T-helper 22 cell (primary cell): Measurements from ENCODE around the gene GTPBP3.
"Not testable (repeated sequence)": the region's sequence is repeated elsewhere in the genome, so short reads cannot be mapped to it uniquely, and the experiment has no call there.

Experiments
- DNase-seq: peaks from one replicate; pipeline ENCODE4 v3.0.0-alpha.2; 2020; ENCODE audit warnings: low read depth

The GTPBP3 gene

GRCh38 chr19:17336872-17337674 lies at the start of gene GTPBP3:
GTPBP3 (plus strand) TSS chr19:17337553; CDS start chr19:17337612, 59 bp downstream.
- peak; percentile 95 for DNase-seq

- no peak for DNase-seq
Observed at GRCh38 chr19:17289489-17289888, 47.9 kb upstream of the GTPBP3 start.

GRCh38 chr19:17292301-17293074 lies 44.9 kb upstream of the GTPBP3 start:
- peak; percentile 59 for DNase-seq

GRCh38 chr19:17293605-17294004 lies 43.7 kb upstream of the GTPBP3 start:
- no peak for DNase-seq

GRCh38 chr19:17294051-17294891 lies 43.1 kb upstream of the GTPBP3 start:
- no peak for DNase-seq

- not testable (repeated sequence) for DNase-seq
Observed at GRCh38 chr19:17295551-17295950, 41.8 kb upstream of the GTPBP3 start.

GRCh38 chr19:17296273-17296672 lies 41.1 kb upstream of the GTPBP3 start:
- no peak for DNase-seq

GRCh38 chr19:17296976-17297375 lies 40.4 kb upstream of the GTPBP3 start:
- DNase-seq, result no peak

- DNase-seq, result no peak
Observed at GRCh38 chr19:17300992-17301619, 36.2 kb upstream of the GTPBP3 start.

- no peak for DNase-seq
Observed at GRCh38 chr19:17302391-17303166, 34.8 kb upstream of the GTPBP3 start.

- peak; percentile 85 for DNase-seq
Observed at GRCh38 chr19:17303167-17303939, 34.0 kb upstream of the GTPBP3 start, which contains the start of gene ABHD8. ABHD8 (minus strand) TSS chr19:17303425; CDS start chr19:17301616, 1,809 bp downstream.

GRCh38 chr19:17303940-17304267 lies 33.4 kb upstream of the GTPBP3 start:
- DNase-seq, result no peak

- no peak for DNase-seq
Observed at GRCh38 chr19:17304386-17305215, 32.8 kb upstream of the GTPBP3 start.

- DNase-seq, result no peak
Observed at GRCh38 chr19:17305216-17305516, 32.2 kb upstream of the GTPBP3 start.

GRCh38 chr19:17305517-17306284 lies 31.7 kb upstream of the GTPBP3 start, which contains the start of gene MRPL34:
MRPL34 (plus strand) TSS chr19:17305872; CDS start chr19:17305893, 21 bp downstream.
- DNase-seq, result peak; percentile 93

GRCh38 chr19:17306285-17306714 lies 31.1 kb upstream of the GTPBP3 start:
- DNase-seq, result no peak

- no peak for DNase-seq
Observed at GRCh38 chr19:17307876-17308377, 29.4 kb upstream of the GTPBP3 start.
